GM18858 (cell line): Measurements from ENCODE around the gene C4A.
"Not testable (repeated sequence)": the region's sequence is repeated elsewhere in the genome, so short reads cannot be mapped to it uniquely, and the experiment has no call there.

Experiments used
- ATAC-seq: cut with Tn5 transposase; IDR thresholded peaks from one replicate; pipeline ENCODE4 v1.9.1; 2021; ENCODE audit not compliant: unreplicated experiment

C4A gene

GRCh38 chr6:31981744-31982143 lies at the start of gene C4A:
TSS of gene C4A (plus strand) at chr6:31982057. CDS start at chr6:31982108, 51 bp downstream.
- not testable (repeated sequence) for ATAC-seq

DNA sequence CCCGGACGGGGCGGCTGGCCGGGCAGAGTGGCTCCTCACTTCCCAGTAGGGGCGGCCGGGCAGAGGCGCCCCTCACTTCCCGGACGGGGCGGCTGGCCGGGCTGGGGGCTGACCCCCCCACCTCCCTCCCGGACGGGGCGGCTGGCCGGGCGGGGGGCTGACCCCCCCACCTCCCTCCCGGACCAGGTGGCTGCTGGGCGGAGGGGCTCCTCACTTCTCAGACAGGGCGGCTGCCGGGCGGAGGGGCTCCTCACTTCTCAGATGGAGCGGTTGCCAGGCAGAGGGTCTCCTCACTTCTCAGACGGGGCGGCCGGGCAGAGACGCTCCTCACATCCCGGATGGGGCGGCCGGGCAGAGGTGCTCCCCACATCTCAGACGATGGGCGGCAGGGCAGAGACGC lies 49.7 kb upstream of the C4A start:
- not testable (repeated sequence) for ATAC-seq

DNA sequence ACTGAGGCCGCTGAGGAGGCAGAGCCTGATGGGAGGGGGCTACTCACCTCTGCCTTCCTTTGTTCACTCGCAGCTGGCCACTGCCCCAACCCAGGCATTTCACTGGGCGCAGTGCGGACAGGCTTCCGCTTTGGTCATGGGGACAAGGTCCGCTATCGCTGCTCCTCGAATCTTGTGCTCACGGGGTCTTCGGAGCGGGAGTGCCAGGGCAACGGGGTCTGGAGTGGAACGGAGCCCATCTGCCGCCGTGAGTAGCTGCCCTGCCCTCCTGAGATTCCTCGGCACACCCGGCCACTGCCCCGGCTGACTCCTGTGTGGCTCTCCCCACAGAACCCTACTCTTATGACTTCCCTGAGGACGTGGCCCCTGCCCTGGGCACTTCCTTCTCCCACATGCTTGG lies 48.3 kb upstream of the C4A start:
- no peak for ATAC-seq

GRCh38 chr6:31935021-31935420 lies 46.8 kb upstream of the C4A start:
- no peak for ATAC-seq

GRCh38 chr6:31935823-31936222 lies 46.0 kb upstream of the C4A start:
- no peak for ATAC-seq

- no peak for ATAC-seq
Measured at GRCh38 chr6:31940256-31940664, 41.6 kb upstream of the C4A start.

DNA sequence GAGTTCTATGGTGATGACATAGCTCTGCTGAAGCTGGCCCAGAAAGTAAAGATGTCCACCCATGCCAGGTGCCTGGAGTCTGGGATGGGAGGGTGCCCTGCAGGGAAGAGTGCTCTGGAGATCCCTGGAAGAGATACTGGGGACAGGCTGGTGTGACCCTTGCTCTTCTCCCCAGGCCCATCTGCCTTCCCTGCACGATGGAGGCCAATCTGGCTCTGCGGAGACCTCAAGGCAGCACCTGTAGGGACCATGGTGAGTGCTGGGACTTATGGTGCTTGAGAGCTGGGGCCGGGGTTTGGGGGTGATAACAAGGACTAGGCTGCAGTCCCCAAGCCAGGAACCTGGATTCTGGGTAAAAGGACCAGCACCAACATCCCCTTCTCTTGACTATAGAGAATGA lies 38.1 kb upstream of the C4A start:
- ATAC-seq: no peak

DNA sequence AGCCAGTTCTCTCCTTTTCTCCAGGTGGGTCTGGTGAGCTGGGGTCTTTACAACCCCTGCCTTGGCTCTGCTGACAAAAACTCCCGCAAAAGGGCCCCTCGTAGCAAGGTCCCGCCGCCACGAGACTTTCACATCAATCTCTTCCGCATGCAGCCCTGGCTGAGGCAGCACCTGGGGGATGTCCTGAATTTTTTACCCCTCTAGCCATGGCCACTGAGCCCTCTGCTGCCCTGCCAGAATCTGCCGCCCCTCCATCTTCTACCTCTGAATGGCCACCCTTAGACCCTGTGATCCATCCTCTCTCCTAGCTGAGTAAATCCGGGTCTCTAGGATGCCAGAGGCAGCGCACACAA lies 36.7 kb upstream of the C4A start:
- no peak for ATAC-seq

DNA sequence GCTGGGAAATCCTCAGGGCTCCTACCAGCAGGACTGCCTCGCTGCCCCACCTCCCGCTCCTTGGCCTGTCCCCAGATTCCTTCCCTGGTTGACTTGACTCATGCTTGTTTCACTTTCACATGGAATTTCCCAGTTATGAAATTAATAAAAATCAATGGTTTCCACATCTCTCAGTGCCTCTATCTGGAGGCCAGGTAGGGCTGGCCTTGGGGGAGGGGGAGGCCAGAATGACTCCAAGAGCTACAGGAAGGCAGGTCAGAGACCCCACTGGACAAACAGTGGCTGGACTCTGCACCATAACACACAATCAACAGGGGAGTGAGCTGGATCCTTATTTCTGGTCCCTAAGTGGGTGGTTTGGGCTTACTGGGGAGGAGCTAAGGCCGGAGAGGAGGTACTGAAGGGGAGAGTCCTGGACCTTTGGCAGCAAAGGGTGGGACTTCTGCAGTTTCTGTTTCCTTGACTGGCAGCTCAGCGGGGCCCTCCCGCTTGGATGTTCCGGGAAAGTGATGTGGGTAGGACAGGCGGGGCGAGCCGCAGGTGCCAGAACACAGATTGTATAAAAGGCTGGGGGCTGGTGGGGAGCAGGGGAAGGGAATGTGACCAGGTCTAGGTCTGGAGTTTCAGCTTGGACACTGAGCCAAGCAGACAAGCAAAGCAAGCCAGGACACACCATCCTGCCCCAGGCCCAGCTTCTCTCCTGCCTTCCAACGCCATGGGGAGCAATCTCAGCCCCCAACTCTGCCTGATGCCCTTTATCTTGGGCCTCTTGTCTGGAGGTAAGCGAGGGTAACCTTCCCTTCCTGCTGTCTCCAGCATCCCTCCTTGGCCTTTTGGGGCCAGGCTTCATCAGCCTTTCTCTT lies 36.1 kb upstream of the C4A start, which contains the start of gene CFB:
TSS of gene CFB (plus strand) at position 589 of the 863 bp plus-strand sequence. CDS start at position 716, 127 bp downstream.
- ATAC-seq: no peak

DNA sequence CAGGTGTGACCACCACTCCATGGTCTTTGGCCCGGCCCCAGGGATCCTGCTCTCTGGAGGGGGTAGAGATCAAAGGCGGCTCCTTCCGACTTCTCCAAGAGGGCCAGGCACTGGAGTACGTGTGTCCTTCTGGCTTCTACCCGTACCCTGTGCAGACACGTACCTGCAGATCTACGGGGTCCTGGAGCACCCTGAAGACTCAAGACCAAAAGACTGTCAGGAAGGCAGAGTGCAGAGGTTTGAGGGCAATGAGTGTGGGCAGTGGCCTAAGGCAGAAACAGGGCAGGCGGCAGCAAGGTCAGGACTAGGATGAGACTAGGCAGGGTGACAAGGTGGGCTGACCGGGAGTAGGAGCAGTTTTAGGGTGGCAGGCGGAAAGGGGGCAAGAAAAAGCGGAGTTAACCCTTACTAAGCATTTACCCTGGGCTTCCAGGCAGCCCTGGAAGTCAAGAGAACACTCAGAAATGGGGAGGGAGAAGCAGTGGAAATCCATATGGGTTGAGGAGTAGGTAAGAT lies 35.4 kb upstream of the C4A start:
- ATAC-seq: no peak

DNA sequence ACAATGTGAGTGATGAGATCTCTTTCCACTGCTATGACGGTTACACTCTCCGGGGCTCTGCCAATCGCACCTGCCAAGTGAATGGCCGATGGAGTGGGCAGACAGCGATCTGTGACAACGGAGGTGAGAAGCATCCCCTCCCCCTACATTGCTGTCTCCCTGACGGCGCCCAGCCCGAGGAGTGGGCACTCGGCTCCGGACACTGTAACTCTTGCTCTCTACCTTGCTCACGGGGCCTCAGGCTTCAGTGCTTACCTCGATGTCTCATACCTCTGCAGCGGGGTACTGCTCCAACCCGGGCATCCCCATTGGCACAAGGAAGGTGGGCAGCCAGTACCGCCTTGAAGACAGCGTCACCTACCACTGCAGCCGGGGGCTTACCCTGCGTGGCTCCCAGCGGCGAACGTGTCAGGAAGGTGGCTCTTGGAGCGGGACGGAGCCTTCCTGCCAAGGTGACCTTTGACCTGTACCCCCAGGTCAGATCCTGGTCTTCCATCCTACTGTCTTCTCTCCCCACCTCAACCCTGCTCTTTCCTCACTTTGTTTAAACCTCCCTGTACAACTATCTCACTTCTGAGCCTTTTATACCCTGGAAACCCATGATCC lies 34.7 kb upstream of the C4A start:
- ATAC-seq: no peak

- ATAC-seq: no peak
Measured at GRCh38 chr6:31947864-31948263, 34.0 kb upstream of the C4A start.

DNA sequence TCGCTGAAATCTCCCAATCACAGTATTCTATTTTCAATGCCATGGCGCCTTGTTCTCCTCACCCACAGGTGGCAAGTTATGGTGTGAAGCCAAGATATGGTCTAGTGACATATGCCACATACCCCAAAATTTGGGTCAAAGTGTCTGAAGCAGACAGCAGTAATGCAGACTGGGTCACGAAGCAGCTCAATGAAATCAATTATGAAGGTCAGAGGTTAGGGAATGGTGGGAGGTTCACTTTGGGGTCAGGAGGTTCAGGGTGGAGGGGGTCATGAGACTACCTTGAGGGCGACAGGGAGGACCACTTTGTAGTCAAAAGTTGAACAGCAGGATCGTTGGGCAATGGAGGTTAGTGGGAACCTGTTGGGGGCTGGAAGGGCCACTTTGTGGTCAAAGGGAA lies 33.6 kb upstream of the C4A start:
- no peak for ATAC-seq

DNA sequence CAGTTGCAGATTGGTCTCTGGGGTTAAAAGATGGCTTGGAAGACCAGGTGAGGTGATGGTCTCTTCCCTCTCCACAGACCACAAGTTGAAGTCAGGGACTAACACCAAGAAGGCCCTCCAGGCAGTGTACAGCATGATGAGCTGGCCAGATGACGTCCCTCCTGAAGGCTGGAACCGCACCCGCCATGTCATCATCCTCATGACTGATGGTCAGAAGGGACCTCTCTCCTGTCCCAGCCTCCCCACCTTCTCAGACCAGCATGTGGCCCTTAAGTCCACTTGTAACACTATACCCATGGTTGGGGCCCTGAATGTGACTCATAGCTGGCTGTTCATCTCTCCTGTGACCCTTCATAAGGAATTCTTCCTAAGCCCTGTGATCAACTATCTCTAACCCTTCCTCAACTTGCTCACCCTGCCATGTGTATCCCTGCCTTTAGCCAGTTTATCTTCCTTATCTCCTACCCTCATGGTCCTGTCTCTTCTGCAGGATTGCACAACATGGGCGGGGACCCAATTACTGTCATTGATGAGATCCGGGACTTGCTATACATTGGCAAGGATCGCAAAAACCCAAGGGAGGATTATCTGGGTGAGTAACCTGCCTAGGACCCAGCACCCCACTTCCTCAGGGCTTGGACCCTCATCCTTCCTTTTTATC lies 33.0 kb upstream of the C4A start:
- no peak for ATAC-seq

DNA sequence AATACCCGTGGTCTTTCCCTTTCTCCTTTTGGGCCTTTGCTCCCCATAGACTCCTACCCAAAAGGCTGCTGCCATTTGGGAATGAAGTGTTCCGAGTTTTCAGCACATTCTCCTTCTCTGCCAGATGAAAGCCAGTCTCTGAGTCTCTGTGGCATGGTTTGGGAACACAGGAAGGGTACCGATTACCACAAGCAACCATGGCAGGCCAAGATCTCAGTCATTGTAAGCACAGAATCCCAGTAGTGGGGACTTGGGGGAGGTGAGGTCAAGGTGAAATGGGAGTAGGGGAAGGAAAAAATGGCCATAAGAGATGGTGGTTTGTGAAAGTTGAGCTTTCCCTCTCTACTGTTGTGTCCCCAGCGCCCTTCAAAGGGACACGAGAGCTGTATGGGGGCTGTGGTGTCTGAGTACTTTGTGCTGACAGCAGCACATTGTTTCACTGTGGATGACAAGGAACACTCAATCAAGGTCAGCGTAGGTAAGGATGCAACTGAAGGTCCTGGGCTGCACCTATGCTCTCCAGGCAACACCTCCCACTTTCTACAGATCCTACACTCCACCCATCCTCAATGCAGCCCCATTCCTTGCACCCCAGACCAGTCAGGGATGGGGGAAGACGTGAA lies 31.8 kb upstream of the C4A start:
- no peak for ATAC-seq

- no peak for ATAC-seq
Measured at GRCh38 chr6:31952140-31952805, 29.6 kb upstream of the C4A start.

DNA sequence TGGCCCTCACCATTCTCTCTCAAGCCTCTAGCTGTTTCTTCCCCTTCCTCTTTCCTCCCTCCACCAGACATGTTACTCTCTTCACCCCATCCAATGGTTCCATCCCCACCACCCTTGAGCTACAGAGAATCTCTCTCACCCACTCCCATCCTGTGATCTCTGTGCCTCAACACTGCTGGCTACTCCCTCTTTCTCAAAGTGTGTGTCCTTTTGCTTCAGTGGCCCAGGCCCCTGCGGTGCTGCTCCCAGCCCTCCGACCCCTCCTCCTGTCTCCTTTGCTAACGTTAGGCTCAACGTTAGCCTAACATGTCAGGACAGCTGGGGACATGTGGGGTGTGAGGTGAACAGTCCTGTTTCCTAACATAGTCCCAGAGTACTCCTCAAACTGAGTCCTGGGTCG lies 29.0 kb upstream of the C4A start:
- no peak for ATAC-seq

DNA sequence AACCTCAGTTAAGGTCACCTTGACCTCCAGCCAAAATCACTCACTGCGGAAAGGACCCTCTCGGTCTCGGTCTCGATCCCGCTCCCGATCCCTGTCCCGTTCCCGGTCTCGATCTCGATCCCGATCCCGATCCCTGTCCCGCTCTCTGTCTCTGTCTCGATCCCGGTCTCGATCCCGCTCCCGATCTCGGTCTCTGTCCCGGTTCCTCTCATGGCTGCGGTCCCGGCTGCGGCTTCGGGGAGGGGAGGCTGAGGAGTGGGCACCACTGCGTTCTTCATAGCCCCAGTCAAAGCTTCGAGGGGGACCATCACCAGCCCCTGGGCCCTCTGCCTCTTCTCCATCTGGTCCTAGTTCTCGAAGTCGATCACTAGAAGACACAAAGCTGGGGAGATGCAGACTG lies 27.3 kb upstream of the C4A start:
- ATAC-seq: no peak

DNA sequence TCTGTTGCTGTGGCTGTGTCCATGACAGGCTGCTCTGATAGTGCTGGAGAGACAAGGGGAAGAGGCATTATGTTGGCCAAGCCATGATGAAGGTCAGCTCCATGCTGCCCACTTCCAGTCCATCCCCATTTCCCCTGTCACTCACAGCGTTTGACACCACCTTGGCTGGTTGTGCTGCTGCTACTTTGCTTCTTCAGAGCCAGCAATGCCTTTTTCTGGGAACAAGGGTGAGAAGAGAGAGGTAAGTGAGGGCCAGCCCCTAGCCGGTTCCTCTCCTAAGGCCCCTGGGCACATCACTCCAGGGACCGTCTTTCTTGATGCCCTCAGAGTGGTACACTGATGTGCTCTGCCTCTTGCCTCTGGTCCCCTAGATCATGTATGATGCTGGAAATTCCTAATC lies 25.1 kb upstream of the C4A start:
- ATAC-seq: no peak

DNA sequence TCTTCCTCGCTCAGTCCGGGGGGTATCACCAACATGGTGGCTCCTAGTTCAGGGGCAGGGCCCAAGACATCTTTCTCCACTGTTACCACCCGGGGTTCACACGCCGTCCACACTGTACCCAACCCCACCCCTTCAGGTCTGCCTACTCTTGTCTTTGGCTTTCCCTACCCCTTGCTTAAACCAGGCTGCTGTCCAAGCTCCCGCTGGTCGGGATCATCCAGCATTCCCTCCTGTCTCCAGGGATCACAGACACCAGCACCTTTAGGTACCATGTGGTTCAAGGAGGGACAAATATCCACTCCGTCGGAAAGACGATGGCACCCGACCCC lies 23.5 kb upstream of the C4A start:
- no peak for ATAC-seq
